HG02763 (cell line): ENCODE results near the gene ZNF615.
A peak's percentile ranks its signal among the peaks of the same experiment; 100 is the strongest.
"Not testable (repeated sequence)": the region's sequence is repeated elsewhere in the genome, so short reads cannot be mapped to it uniquely, and the experiment has no call there.

Experiments
- ATAC-seq: cut with Tn5 transposase; IDR thresholded peaks from one replicate; pipeline ENCODE4 v1.9.1; 2021; ENCODE audit warnings: mild to moderate bottlenecking, moderate library complexity; ENCODE audit not compliant: unreplicated experiment

The ZNF615 gene

GRCh38 chr19:52007806-52008557, at the start of gene ZNF615:
TSS of gene ZNF615 (minus strand) at chr19:52008211. CDS start at chr19:52003711, 4,500 bp downstream.
- peak; percentile 95 for ATAC-seq

- not testable (repeated sequence) for ATAC-seq
Measured at GRCh38 chr19:52056480-52056879, 48.5 kb upstream of the ZNF615 start.

GRCh38 chr19:52051736-52052135, 43.7 kb upstream of the ZNF615 start:
- ATAC-seq: not testable (repeated sequence)

GRCh38 chr19:52048555-52049501, 40.8 kb upstream of the ZNF615 start, which contains the start of gene ZNF432:
TSS of gene ZNF432 (minus strand) at chr19:52048838. CDS start at chr19:52046868, 1,970 bp downstream.
- peak; percentile 90 for ATAC-seq

- no peak for ATAC-seq
Measured at GRCh38 chr19:52039169-52039568, 31.2 kb upstream of the ZNF615 start.

GRCh38 chr19:52034051-52034728, 26.2 kb upstream of the ZNF615 start:
- ATAC-seq: no peak

- ATAC-seq: peak; percentile 20
Measured at GRCh38 chr19:52028780-52029123, 20.7 kb upstream of the ZNF615 start.

- peak; percentile 84 for ATAC-seq
Measured at GRCh38 chr19:52028027-52028779, 20.2 kb upstream of the ZNF615 start, which contains the start of gene ZNF614. TSS of gene ZNF614 (minus strand) at chr19:52028379. CDS start at chr19:52025745, 2,634 bp downstream.

- not testable (repeated sequence) for ATAC-seq
Measured at GRCh38 chr19:52026255-52026990, 18.4 kb upstream of the ZNF615 start.

GRCh38 chr19:52024478-52024877, 16.5 kb upstream of the ZNF615 start:
- not testable (repeated sequence) for ATAC-seq

- no peak for ATAC-seq
Measured at GRCh38 chr19:52022193-52022592, 14.2 kb upstream of the ZNF615 start.

GRCh38 chr19:52020506-52020905, 12.5 kb upstream of the ZNF615 start:
- ATAC-seq: no peak

GRCh38 chr19:52010674-52011073, 2.7 kb upstream of the ZNF615 start:
- ATAC-seq: no peak

- ATAC-seq: no peak
Measured at GRCh38 chr19:52007451-52007805, 583 bp downstream of the ZNF615 start.

GRCh38 chr19:51994048-51994644, 13.9 kb downstream of the ZNF615 start:
- no peak for ATAC-seq

GRCh38 chr19:51993422-51993821, 14.6 kb downstream of the ZNF615 start:
- no peak for ATAC-seq

- peak; percentile 89 for ATAC-seq
Measured at GRCh38 chr19:51986309-51987291, 21.4 kb downstream of the ZNF615 start, which contains the start of gene ZNF350. TSS of gene ZNF350 (minus strand) at chr19:51986840. CDS start at chr19:51974360, 12,480 bp downstream.

- ATAC-seq: no peak
Measured at GRCh38 chr19:51983361-51983760, 24.6 kb downstream of the ZNF615 start.
